ENCODE results near the gene UBA7. TPM values are rescaled to one million over a fixed set of nuclear protein-coding genes. Genes with fewer than 3 reads are reported as not detected.

UBA7 gene
- total and polyA plus RNA-seq, 2 of the 13 experiments (the other 11 are each of a cell fraction or from before 2014, with no cell fraction given), result 9.5 to 16.5 TPM

DNA sequence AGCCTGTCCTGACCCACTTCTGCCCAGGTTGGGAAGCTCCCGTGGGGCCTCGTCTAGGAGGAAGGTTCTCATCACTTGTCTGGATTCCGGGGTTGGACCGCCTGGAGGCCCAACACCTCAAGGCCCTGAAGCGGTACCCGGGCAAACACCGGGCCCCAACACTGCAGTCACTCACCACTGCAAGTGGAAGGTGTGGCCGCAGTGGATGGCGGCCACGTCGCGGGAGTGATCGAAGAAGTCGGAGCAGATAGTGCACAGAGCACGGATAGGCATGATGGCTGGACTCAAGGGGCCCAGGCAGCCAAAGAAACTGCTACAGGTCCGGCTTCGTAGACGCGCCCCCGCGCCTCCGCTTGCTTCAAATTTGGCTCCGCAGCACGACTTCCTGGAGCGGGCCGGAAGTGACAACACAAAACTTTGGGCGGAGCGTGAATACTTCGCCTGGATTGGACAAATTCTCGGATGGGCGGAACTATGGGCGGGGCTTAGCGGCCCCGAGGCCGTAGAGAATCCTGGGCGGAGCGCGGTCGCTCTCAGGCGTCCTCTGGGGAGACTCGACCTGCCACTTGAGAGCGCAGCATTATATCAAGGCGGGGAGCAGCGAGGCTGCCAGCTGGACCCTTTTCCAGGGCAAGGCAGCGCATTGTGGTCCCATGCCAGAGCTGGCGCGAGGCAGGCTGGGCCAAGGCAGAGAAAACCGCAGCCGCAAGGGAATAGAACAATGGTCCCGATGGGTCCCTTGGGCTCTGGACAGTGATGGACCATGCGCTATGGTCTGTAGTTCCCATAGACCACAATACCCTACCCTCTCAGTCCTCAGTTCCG is 42.6 kb upstream of the UBA7 start, which contains the start of gene TRAIP (continued):
- TF ChIP-seq, protein P1, sequence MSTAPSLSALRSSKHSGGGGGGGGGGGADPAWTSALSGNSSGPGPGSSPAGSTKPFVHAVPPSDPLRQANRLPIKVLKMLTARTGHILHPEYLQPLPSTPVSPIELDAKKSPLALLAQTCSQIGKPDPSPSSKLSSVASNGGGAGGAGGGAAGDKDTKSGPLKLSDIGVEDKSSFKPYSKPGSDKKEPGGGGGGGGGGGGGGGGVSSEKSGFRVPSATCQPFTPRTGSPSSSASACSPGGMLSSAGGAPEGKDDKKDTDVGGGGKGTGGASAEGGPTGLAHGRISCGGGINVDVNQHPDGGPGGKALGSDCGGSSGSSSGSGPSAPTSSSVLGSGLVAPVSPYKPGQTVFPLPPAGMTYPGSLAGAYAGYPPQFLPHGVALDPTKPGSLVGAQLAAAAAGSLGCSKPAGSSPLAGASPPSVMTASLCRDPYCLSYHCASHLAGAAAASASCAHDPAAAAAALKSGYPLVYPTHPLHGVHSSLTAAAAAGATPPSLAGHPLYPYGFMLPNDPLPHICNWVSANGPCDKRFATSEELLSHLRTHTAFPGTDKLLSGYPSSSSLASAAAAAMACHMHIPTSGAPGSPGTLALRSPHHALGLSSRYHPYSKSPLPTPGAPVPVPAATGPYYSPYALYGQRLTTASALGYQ (CRISPR knock-in tag; IDR thresholded peaks at IDR 0.05), result no peak; the same call in 1 of the 2 replicates
- no peak for TF ChIP-seq ZNF672 (CRISPR knock-in tag; IDR thresholded peaks at IDR 0.05)
- TF ChIP-seq ZNF180 (CRISPR knock-in tag; IDR thresholded peaks at IDR 0.05; ENCODE audit: borderline replicate concordance, low read depth), result no peak
- TF ChIP-seq, protein P2, sequence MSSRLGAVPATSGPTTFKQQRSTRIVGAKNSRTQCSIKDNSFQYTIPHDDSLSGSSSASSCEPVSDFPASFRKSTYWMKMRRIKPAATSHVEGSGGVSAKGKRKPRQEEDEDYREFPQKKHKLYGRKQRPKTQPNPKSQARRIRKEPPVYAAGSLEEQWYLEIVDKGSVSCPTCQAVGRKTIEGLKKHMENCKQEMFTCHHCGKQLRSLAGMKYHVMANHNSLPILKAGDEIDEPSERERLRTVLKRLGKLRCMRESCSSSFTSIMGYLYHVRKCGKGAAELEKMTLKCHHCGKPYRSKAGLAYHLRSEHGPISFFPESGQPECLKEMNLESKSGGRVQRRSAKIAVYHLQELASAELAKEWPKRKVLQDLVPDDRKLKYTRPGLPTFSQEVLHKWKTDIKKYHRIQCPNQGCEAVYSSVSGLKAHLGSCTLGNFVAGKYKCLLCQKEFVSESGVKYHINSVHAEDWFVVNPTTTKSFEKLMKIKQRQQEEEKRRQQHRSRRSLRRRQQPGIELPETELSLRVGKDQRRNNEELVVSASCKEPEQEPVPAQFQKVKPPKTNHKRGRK (CRISPR knock-in tag; IDR thresholded peaks at IDR 0.05), result no peak
- TF ChIP-seq KDM1A (CRISPR knock-in tag; IDR thresholded peaks at IDR 0.05), result no peak
- TF ChIP-seq ARNTL (CRISPR knock-in tag; IDR thresholded peaks at IDR 0.05), result no peak; the same call in 1 of the 2 replicates
- TF ChIP-seq ZMYM4 (CRISPR knock-in tag; IDR thresholded peaks at IDR 0.05), result 0 out of 2 replicates have a peak, but pooled peaks have one; percentile 41
- no peak for TF ChIP-seq ZNF773 (CRISPR knock-in tag; IDR thresholded peaks at IDR 0.05; ENCODE audit: borderline replicate concordance)
- TF ChIP-seq, protein P3, sequence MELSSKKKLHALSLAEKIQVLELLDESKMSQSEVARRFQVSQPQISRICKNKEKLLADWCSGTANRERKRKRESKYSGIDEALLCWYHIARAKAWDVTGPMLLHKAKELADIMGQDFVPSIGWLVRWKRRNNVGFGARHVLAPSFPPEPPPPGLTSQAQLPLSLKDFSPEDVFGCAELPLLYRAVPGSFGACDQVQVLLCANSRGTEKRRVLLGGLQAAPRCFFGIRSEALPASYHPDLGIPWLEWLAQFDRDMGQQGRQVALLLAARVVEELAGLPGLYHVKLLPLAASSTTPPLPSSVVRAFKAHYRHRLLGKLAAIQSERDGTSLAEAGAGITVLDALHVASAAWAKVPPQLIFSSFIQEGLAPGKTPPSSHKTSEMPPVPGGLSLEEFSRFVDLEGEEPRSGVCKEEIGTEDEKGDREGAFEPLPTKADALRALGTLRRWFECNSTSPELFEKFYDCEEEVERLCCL (CRISPR knock-in tag; IDR thresholded peaks at IDR 0.05; ENCODE audit: borderline replicate concordance), result 0 out of 2 replicates have a peak, but pooled peaks have one; percentile 27
- TF ChIP-seq ZNF652 (CRISPR knock-in tag; IDR thresholded peaks at IDR 0.05; ENCODE audit: borderline replicate concordance, low read depth), result no peak
- no peak for TF ChIP-seq ZFP82 (CRISPR knock-in tag; IDR thresholded peaks at IDR 0.05; ENCODE audit: borderline replicate concordance)
- peak; percentile 76; the same call in 1 of the 2 replicates for TF ChIP-seq FOXK1 (CRISPR knock-in tag; IDR thresholded peaks at IDR 0.05; ENCODE audit: borderline replicate concordance, low read depth)
- TF ChIP-seq, protein P4, sequence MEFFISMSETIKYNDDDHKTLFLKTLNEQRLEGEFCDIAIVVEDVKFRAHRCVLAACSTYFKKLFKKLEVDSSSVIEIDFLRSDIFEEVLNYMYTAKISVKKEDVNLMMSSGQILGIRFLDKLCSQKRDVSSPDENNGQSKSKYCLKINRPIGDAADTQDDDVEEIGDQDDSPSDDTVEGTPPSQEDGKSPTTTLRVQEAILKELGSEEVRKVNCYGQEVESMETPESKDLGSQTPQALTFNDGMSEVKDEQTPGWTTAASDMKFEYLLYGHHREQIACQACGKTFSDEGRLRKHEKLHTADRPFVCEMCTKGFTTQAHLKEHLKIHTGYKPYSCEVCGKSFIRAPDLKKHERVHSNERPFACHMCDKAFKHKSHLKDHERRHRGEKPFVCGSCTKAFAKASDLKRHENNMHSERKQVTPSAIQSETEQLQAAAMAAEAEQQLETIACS (CRISPR knock-in tag; IDR thresholded peaks at IDR 0.05), result no peak; the same call in 1 of the 2 replicates
- no peak for TF ChIP-seq RCOR2 (CRISPR knock-in tag; IDR thresholded peaks at IDR 0.05)
- no peak for TF ChIP-seq ZNF441 (CRISPR knock-in tag; IDR thresholded peaks at IDR 0.05; ENCODE audit: borderline replicate concordance)
- TF ChIP-seq ISX (CRISPR knock-in tag; conservative IDR thresholded peaks at IDR 0.05), result no peak
- TF ChIP-seq RFX3 (CRISPR knock-in tag; IDR thresholded peaks at IDR 0.05), result no peak
- peak; percentile 65 for TF ChIP-seq ASH2L (IDR thresholded peaks at IDR 0.05; ENCODE audit: insufficient read length, low read depth, low read length)
- peak; percentile 46; the same call in 1 of the 2 replicates for TF ChIP-seq NR2C2 (CRISPR knock-in tag; IDR thresholded peaks at IDR 0.05; ENCODE audit: borderline replicate concordance)
- TF ChIP-seq ADNP (CRISPR knock-in tag; IDR thresholded peaks at IDR 0.05), result no peak
- TF ChIP-seq IKZF4 (CRISPR knock-in tag; IDR thresholded peaks at IDR 0.05; ENCODE audit: borderline replicate concordance, low read depth, not compliant biosample characterization), result peak; percentile 16
- TF ChIP-seq GABPA (IDR thresholded peaks at IDR 0.05; ENCODE audit: low read depth, low read length), result peak; percentile 92
- TF ChIP-seq GABPA (CRISPR knock-in tag; IDR thresholded peaks at IDR 0.05; ENCODE audit: low read depth), result peak; percentile 98
- no peak for TF ChIP-seq BCL6 (CRISPR knock-in tag; IDR thresholded peaks at IDR 0.05)

Measured in HepG2 (cell line).